ENCODE data around the gene QKI. TPM values are rescaled to one million over a fixed set of nuclear protein-coding genes. Genes with fewer than 3 reads are reported as not detected.

Gene QKI
- total RNA-seq, result 449 TPM
- long read RNA-seq, full-length matches to known transcripts, result 239 of 424 reads
- long read RNA-seq, partial matches to known transcripts, result 26 of 424 reads
- long read RNA-seq, other reads (novel, unspliced or antisense), result 159 of 424 reads

- intact Hi-C loops (cut with micrococcal nuclease), result no loop called here
- no peaks in the 10 kb centered on the region for H3K36me3 ChIP-seq
- no peak for TF ChIP-seq CTCF (IDR thresholded peaks at IDR 0.05; ENCODE audit: borderline replicate concordance)
- H3K9me3 ChIP-seq (replicated peaks), result no peaks in the 10 kb centered on the region
- no peaks in the 10 kb centered on the region for H3K27me3 ChIP-seq (ENCODE audit: low read depth)
- H3K4me1 ChIP-seq, result peaks cover 62% of the 10 kb centered on the region
- peak; percentile 88 for DNase-seq
- peak within 1 kb of the TSS; percentile 91 for H3K4me3 ChIP-seq
- peak within 1 kb of the TSS; percentile 99 for H3K27ac ChIP-seq (replicated peaks)
These were observed at the start of gene QKI for GRCh38 chr6:163414117-163414945. Gene QKI (plus strand): TSS chr6:163414718. CDS start chr6:163415194, 476 bp downstream.

GRCh38 chr6:163366288-163366687, 48.2 kb upstream of the QKI start:
- no peak overlapping the region for H3K4me3 ChIP-seq
- H3K27ac ChIP-seq (replicated peaks), result no peak overlapping the region
- no peaks in the 10 kb centered on the region for H3K27me3 ChIP-seq (ENCODE audit: low read depth)
- no peaks in the 10 kb centered on the region for H3K36me3 ChIP-seq
- no peak for DNase-seq
- intact Hi-C loops (cut with micrococcal nuclease), result no loop called here
- H3K4me1 ChIP-seq, result peaks cover 22% of the 10 kb centered on the region
- no peak for TF ChIP-seq CTCF (IDR thresholded peaks at IDR 0.05; ENCODE audit: borderline replicate concordance)
- no peaks in the 10 kb centered on the region for H3K9me3 ChIP-seq (replicated peaks)

- TF ChIP-seq CTCF (IDR thresholded peaks at IDR 0.05; ENCODE audit: borderline replicate concordance), result no peak
- no peaks in the 10 kb centered on the region for H3K27me3 ChIP-seq (ENCODE audit: low read depth)
- H3K36me3 ChIP-seq, result no peaks in the 10 kb centered on the region
- no peak overlapping the region for H3K27ac ChIP-seq (replicated peaks)
- no peak for DNase-seq
- peaks cover 22% of the 10 kb centered on the region for H3K4me1 ChIP-seq
- no peaks in the 10 kb centered on the region for H3K9me3 ChIP-seq (replicated peaks)
- H3K4me3 ChIP-seq, result no peak overlapping the region
- intact Hi-C loops (cut with micrococcal nuclease), result no loop called here
These were observed 46.9 kb upstream of the QKI start for GRCh38 chr6:163367497-163368183.

- TF ChIP-seq CTCF (IDR thresholded peaks at IDR 0.05; ENCODE audit: borderline replicate concordance), result no peak
- Histone ChIP-seq H3K9me3 (replicated peaks) (no peaks in the 10 kb centered on the region), H3K4me3 (no peak overlapping the region), H3K36me3 (no peaks in the 10 kb centered on the region), H3K27ac (replicated peaks) (no peak overlapping the region), H3K27me3 (ENCODE audit: low read depth) (no peaks in the 10 kb centered on the region), H3K4me1 (peaks cover 22% of the 10 kb centered on the region)
- no peak for DNase-seq
- intact Hi-C loops (cut with micrococcal nuclease), result no loop called here
These were observed 45.4 kb upstream of the QKI start for GRCh38 chr6:163369141-163369540.

GRCh38 chr6:163369628-163370365, 44.7 kb upstream of the QKI start:
- no peak for TF ChIP-seq CTCF (IDR thresholded peaks at IDR 0.05; ENCODE audit: borderline replicate concordance)
- no peaks in the 10 kb centered on the region for H3K27me3 ChIP-seq (ENCODE audit: low read depth)
- H3K27ac ChIP-seq (replicated peaks), result no peak overlapping the region
- peaks cover 22% of the 10 kb centered on the region for H3K4me1 ChIP-seq
- H3K36me3 ChIP-seq, result no peaks in the 10 kb centered on the region
- DNase-seq, result no peak
- H3K9me3 ChIP-seq (replicated peaks), result no peaks in the 10 kb centered on the region
- no peak overlapping the region for H3K4me3 ChIP-seq
- intact Hi-C loops (cut with micrococcal nuclease), result no loop called here

Data from left ventricle myocardium inferior (tissue), 1 donor.